HG03045 (cell line): Measurements from ENCODE around the gene ITIH3.

ENCODE experiments used
- ATAC-seq: cut with Tn5 transposase; IDR thresholded peaks from one replicate; pipeline ENCODE4 v1.9.1; 2021; ENCODE audit warnings: mild to moderate bottlenecking, moderate library complexity; ENCODE audit not compliant: unreplicated experiment

The ITIH3 gene

DNA sequence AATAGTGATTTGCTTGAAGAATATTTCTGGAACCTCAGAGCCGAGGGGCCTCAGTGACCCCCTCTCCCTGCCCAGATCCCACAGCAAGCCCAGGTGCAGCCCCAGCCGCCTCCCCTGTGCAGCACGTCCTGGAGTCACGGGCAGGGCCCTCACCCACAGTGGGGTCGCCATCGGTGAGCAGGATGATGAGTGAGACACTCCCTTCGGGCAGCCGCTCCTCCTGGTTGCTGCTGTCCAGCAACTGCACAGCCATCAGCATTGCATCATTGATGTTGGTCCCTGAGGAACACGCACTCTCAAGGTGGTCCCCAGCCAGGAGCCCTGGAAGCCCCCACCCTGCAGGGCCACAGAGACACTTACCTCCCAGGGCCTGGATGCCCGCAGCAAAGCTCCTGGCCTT, 29.4 kb downstream of the ITIH3 start:
- ATAC-seq, result no peak

DNA sequence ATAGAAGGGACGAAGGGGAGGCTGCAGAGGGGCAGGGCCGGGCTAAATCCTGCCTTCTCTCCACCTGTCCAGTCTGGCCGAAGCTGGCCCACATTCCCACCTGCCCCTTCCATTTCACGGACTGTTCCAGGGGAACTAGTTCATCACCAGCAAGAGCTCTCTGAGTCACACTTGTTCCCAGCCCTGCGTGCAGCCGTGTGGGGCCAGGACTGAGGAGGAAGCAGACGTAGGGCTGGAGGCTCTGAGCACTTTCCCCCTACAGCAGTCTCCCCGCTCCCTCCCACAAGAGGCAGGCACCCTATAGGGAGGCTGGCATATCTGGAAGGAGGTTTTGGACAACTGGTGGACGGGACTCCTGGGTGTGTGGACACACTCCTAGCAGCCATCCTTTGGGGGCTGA, 32.8 kb downstream of the ITIH3 start:
- no peak for ATAC-seq

DNA sequence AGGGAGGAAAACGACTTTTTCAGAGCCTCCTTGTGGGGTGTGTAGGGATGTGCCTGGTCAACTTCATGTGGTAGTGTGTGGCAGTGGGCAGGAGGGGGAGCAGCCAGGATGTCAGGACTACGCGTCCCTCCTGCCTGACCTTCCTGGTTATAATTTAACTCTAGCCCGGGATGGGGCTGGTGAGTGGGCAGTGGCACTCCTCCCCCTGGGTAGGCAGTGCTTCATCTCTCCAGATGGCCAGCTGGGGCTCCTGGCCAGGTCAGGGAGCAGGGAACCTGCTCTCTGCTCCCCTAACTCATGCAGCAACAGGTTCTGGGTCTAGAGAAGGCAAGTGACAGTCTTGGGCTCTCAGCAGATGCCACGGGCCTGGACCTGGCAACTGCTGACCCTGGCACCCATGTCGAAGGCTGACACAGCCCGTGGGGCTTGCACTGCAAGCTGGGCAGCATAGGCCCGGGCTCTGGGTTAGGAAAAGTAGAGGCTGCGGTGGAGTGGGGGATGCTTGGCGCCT, 33.3 kb downstream of the ITIH3 start:
- ATAC-seq, result no peak

DNA sequence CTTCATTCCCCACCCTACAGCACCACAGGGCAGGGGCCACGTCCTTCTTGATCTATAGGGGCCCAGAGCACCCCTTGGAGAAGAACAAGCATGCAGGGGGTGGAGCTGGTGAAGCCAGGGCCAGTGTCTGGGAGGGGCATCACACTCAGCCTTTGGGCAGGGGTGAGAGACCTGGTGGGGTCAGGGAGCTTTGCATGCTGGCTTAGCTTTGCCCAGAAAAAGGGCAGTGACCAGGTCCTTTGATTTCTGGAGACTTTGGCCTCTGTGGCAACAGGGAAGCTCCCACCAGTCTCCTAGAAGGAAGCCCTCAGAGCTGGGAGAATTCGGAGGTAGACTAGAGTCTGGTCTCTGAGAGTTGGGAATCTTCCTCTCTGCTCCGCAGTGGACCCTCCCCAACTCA, 34.9 kb downstream of the ITIH3 start:
- ATAC-seq, result no peak

DNA sequence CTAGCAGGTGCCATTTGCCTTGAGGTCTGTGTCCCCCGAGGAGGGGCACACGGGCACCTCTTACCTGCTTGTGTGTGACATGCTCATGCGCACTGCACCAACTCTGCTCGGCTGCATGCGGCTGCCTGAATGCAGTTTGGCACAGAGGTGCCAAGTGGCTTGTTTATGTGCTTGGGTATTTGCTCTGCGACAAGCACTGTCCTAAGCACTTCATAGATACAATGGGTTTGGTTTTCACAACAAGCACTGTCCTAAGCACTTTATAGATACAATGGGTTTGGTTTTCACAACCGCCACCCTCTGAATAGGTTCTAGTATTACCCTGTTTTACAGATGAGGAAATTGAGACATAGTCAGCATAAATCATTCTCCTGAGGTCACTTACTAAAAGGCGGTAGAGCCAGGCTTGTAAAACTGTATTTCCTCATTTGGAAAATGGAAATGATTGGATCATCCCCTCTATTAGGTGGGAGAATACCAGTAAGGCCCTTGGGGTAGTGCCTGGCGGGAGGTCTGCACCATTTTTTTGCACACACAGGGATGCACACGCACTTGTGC, 35.4 kb downstream of the ITIH3 start:
- ATAC-seq, result no peak

DNA sequence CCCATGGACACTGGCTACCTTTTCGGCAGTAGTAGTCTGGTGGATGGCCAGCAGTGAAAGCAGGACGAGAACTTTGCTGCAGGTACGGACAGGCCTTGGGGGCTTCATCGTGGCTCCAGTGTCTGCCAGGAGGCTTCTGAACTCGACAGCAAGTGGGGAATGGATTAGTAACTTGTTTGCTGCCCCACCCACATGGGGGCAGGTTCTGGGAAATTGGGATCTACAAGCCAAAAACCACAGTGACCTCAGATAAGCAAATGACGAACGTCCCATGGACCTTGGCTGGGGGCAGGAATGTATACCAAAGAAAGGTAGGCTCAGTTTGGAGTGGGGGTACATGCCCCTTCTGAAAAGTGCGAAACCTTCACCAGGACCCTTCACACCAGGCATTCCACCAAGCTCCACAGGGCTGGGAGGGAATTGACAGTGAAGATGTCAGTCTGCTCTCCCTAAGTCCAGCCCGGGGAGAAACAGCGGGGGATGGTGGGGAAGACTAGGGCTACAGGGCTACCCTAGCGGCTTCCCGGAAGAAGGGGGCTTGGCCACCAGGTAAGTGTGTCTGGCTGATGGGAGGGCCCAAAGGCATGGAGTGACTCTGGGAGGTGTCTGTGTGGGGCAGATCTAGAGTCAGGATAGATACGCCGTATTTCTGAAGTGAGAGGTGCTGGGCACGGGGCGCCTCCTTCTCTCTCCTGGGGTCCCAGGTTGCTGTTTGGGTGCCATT, 36.1 kb downstream of the ITIH3 start, which contains the start of gene ITIH4:
Gene ITIH4 (minus strand): TSS at position 138 of the 724 bp plus-strand sequence. CDS start 30 bp downstream, at position 108.
- ATAC-seq, result no peak

DNA sequence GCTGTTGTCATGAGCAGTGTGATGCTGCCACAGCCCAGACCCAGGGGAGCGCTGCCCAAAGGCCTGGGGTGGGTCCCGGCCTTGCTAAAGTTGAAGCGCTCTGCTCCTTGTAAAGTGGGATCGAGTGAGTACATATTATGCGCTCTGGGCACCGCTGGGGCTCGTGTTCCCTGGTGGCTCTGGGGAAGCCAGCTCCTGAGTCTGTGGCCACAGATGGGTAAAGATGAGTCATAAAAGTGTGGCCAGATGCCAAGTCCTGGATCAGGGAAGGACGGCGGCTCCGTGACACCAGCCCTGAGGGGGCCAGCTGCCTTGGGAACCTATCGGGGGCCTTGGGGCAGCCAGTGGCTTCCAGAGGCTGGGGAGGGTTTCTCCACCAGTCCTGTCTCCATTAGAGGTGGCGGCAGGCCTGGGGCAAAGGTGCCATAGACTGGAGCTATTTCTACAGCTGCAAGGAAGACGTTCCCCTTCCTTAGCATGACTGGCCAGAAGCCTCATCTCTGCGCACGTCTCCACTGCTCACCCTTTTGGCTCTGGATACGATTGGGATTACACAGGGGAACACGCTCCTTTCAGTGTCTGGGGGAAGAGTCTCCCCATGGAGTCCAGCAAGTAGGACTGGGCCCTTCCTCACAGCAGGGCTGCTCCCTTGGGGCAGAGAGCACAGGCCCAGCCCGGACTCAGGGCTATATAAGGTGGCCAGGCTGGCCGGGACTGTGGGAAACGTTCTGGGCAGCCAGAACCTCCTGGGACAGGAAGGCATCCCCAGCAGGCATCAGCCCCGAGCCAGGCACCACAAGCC, 37.1 kb downstream of the ITIH3 start:
- no peak for ATAC-seq

DNA sequence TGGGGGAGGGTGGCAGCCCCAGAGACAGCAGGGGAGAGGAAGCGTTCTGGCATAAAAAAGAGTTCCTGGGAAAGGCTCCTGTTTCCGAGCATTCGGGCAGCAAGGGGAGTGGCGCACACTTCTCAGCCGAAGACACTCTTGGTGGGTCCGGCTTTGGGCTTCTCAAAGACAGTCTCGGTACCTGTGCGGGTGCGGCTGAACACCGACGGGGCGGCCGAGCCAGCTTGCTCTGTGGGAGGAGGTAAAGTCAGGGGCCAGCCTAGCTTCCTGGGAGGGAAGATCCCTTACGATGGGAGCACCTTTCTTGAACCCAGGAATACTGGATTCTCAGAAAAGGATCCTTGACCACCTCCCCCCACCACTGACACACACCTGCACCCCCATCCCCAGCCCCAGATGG, 38.6 kb downstream of the ITIH3 start:
- ATAC-seq, result no peak

DNA sequence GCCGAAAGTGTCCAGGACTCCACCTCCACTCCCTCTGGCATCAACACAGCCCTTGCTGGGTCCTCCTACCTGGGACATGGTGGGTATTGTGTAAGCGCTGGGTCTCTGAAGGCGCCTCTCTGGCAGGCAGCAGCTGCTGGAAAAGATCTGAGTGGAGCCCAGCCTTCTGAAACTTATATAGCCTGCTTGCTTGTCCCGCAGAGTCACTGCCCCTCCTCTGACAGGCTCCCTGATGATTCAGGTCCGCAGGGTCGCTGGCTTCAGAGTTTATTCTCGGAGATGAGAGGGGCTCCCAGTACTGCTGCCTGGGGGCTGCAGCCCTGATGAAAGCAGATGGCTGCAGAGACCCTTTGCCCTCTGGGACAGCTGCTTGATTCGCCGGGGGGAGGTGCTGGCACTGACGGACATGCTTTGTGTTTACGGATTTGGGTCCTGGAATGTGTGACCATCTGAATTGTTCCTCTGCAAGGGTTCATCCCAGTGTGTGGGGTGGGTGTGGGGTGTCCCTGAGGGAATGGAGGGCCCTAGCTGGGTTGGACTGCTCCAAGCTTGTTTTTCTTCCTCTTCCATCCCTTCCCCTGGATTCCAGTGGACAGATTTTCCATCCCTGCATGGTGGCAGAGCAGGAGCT, 40.4 kb downstream of the ITIH3 start, which contains the start of gene MUSTN1:
Gene MUSTN1 (minus strand): TSS at position 149 of the 631 bp plus-strand sequence. CDS start 71 bp downstream, at position 78.
- no peak for ATAC-seq

DNA sequence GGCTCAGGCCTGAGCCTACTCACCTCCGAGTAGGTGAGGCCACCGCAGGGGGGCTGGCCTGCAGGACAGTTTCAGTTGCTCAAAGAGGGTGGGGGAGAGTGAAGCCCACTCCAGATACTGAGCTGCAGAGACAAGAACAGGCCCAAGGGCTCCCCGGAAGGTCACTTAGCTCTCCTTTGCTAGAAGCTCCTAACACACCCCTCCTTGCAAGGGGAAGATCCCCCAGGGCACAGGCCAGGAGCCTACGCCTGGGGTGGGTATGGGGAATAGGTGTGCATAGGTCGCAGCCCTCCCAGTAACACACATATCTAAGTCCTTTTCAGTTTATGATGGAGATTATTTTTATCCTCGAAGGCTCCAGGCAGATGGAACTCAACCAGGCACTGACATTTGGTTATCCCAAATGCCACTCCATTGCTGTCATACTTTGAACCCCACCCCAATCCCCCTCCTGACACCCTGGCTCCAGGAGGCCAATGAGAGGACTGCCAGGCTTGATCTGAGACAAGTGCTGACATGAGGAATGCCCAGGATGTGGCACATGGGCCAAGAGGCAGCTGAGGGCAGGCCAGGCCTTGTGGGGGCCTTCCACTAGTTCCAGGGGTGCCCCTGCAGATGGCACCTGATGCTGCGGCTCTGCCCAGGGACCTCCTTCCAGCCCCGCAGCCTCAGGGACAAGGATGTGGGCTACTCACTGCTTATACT, 41.3 kb downstream of the ITIH3 start:
- no peak for ATAC-seq

DNA sequence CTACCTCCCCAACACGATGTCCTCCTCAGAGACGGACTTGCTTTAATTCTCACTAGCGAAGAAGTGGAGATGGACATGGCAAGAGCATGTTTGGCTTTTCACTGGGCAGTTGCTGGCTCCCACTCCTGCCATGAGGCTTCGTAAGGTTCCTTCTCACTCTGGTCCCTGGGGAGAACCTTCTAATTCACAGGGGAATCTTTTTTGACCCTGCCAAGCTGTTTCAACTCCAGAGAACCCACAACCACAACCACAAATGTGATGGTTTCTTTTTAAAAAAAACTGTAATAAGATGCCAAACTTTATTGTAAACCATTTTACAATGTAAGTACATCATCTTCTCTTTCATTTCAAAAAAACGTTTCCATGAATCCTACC, 41.9 kb downstream of the ITIH3 start:
- no peak for ATAC-seq

DNA sequence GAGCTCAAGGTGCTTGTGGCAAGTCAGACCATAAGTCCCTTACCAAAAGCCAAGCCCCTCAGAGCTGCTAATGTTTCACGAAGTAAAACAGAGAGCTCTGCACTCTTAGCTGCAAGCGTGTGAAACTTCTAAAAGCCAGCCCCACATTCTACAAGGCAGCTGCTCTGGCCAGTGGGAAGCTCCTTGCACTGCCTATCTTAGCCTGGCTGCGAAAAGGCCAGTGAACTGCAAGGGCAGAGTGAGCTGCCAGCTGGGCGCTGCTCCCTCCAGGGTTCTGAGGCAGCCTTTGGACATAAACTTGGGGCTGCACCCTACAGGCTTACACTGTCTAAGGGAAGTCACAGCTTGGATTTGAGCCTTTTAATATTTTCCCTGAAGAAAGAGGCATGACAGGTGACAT, 42.4 kb downstream of the ITIH3 start:
- ATAC-seq, result no peak

DNA sequence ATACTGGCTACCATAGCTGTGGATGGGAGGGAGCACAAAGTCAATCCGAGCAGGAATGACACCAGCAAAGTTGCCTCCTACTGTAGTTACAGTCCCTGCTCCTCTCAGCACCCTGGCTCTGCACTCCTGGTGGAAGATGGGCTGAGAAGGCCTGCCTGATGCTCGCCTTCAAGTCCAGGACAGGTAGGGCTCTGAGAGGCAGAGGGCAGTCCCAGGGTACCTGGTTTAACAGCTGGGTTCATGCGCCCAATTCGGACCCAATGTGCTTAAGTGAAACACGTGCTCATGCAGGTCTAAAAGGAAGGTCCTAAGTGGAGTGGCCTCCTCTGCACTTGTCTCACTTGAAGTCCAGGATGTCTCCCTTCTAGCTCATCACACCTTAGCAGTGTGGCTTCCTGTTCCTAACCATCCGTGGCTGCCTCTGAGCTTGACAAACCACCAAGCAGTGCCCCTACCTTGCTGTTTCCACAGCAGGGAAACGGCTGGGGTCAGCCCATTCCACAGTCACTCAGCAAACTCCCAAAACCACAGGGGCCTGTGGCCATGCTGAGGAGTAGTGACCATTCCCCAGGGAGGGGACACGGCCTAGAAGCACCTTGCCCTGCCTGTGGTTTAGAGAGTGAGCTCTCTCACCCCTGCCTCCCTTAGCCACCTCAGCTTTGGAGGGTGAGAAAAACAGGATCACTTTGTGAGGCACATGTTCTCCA, 44.1 kb downstream of the ITIH3 start:
- no peak for ATAC-seq

DNA sequence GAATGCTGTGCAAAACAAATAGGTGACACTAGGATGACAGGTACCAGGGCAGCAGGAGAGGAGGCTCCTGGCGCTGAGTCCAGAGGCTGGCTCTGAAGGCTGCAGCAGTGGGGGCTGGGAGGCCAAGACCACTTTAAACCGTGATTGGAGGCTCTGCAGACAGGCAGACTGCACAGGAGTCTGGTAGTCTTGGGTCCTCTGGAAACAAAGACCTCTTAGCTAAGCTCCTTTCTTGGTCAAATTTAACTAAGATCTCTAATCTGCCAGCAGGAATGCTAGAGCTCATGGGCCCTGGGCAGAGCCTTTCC, 44.6 kb downstream of the ITIH3 start:
- no peak for ATAC-seq

DNA sequence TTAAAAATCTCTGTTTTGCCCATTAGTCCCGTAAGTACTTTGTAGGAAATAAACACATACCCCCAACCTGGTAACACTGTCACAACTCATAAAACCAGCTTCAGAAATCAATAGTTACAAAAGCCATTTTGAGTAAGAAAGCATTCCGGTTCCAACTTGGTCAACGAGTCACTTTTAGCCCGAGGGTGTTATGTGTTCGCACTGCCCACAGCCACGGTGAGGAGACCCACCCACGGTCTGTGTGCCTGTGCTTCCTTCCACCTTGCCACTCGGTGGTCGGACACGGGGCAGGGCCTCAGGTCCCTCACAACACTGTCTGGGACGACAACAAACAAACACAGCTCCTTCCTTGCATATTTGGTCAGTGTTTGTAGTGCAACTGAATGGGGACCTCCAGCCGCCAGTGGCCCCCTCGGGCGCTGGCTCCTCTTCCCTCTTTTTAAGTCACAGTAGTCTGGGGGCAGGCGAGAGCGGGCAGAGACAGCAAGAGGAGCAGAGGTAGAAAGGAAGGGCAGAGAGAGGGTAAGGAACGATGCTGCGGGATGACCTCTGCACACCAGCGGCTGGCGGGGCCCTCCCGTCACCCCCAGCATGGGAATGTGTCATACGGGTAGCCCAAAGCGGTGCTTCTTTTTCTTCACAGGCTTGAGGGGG, 45.4 kb downstream of the ITIH3 start:
- no peak for ATAC-seq

DNA sequence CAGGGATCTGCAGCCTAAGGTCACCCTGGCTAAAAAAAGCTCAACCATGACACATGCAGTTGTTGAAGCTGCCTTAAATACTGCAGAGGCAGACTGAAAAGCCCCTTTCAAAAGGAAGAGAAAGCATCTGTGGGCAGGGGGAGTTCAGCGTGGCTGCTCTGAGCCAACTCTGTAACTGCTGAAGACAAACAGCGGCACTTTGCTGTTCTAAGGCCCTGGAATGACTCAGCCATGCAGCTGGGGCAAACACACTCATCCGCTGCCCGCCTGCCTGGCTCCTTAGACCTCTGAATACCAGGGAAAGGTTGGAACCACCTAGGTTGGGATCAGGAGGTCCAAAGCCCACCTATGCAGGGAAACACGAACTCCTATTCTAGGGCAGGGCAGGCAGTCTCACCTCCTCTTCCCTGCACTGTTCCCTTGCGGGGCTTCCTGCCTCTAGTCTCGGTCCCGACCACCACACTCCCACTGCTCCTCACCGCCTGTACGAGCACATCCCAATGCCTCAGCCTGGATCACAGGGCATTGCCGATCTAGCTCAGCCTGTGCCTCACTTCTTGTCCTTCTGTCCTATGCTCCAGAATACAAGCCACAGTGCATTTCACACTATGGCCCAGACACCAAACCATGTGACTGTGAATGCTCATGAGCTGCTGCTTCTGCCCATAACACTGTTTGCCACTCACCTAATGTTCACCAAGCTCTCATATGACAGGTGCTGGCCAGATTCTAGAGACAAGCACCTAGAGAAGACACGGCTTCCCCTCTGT, 46.8 kb downstream of the ITIH3 start:
- ATAC-seq, result no peak

DNA sequence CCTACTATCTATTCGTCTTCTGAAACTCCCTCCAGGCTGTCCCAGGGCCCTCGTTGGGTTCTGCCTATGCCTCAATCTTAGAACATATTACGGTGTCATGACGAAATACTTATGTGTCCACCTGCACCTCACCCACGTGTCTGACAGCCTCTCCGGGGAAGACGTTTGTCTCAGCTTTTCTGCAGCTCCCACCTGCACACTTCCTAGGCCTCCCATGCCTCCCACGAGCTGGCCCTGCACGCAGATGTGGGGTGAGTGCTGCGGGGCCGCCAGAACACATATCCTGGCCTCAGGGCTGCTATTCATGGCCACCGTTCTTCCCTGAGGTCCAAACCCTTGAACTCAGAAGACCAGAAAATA, 47.4 kb downstream of the ITIH3 start:
- ATAC-seq, result no peak

DNA sequence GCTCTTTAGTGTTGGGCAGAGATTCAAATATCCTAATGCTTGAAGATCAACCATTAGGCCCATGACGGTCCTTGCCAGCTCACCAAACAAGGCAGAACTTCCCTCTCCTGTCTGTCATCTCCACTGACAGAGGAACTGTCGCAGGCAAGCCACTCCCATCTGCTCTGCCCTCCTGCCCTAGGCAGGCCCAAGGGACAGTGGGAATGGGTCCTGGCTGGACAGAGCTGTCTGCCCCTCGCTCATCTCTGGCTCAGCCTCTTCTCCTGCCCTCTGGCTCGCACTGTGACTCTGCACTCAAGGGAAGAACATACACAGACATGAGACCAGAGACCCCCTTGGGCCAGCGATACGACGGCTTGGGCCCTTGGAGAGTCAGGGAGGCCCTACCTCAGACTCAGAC, 47.8 kb downstream of the ITIH3 start:
- ATAC-seq, result no peak
